Body of pancreas (tissue), 4 donors: Measurements from ENCODE around the gene PRPF39. TPM values are rescaled to one million over a fixed set of nuclear protein-coding genes. Genes with fewer than 3 reads are reported as not detected.

ENCODE experiments used
- ATAC-seq: fragments of 150-250 bp; one replicate; pipeline ENCODE4 v1.9.1; 2016
- DNase-seq, 4 donors: peaks; one replicate each; pipeline ENCODE4 v3.0.0-alpha.2; 2019
- H3K27ac ChIP-seq, 4 donors: fragments of 200-600 bp; sonication (generic); 1 replicate in 3 of 4; 2 replicates in 1 of 4; pipeline versions ENCODE4 v1.5.1 to v1.6.1; 2016 to 2019; ENCODE audit warnings: mild to moderate bottlenecking in 1 of 4, mixed read lengths in 1 of 4, moderate library complexity in 1 of 4
- H3K27me3 ChIP-seq, 2 donors: fragments of 200-600 bp; sonication (generic); one replicate each; pipeline ENCODE4 v1.6.0; 2016; ENCODE audit warnings: mild to moderate bottlenecking in 1 of 2
- H3K36me3 ChIP-seq, 2 donors: fragments of 200-600 bp; sonication (generic); replicated peaks in 1 of 2; 2 replicates each; pipeline ENCODE4 v1.5.1; 2016; ENCODE audit warnings: low read depth in 2 of 2; ENCODE audit not compliant: insufficient read depth in 1 of 2
- H3K4me1 ChIP-seq: fragments of 200-600 bp; sonication (generic); one replicate; pipeline ENCODE4 v1.6.0; 2016
- H3K4me3 ChIP-seq, 2 donors: fragments of 200-600 bp; sonication (generic); 1 replicate in 1 of 2; 2 replicates in 1 of 2; pipeline ENCODE4 v1.5.1; 2016 to 2019
- H3K9me3 ChIP-seq, 3 donors: fragments of 200-600 bp; sonication (generic); 1 replicate in 2 of 3; 2 replicates in 1 of 3; pipeline ENCODE4 v1.5.1; 2016
- POLR2A ChIP-seq, 3 donors: fragments of 450-650 bp; IDR thresholded peaks; one replicate each; pipeline ENCODE4 v1.6.1; 2016; ENCODE audit warnings: antibody characterized with exemption in 3 of 3, mild to moderate bottlenecking in 2 of 3
- WGBS, 2 donors: methylation state at CpG; one replicate each; pipeline ENCODE4 v1.1.5; 2017; 5-methylcytosine and 5-hydroxymethylcytosine counted together
- intact Hi-C: fragments of 100-400 bp; cut with DNase I; formaldehyde crosslinking; loops from one replicate; pipeline ENCODE4 v1.15.1; 2023
- small RNA-seq: library from RNA; depleted of rRNA; stranded (forward); fragments of <200 nt; gene quantifications from one replicate; pipeline ENCODE3, GENCODE V24; 2016
- total RNA-seq, 2 donors: library from RNA; depleted of rRNA; stranded (reverse); fragments of >200 nt; gene quantifications; one replicate each; pipeline ENCODE4 v1.1.0, GENCODE V29; 2016
- TF ChIP-seq, protein P1 (sequence below), 7 experiments: fragments of 450-650 bp in 4 of 7; fragments of 200-600 bp in 3 of 7; sonication (generic) in 3 of 7; IDR thresholded peaks; one replicate each; pipeline ENCODE4 v1.5.1; 2016 to 2019; ENCODE audit warnings: antibody characterized with exemption in 7 of 7

PRPF39 gene
- total RNA-seq, 2 donors from 2014 or later = 21.4 to 28.8 TPM

DNA sequence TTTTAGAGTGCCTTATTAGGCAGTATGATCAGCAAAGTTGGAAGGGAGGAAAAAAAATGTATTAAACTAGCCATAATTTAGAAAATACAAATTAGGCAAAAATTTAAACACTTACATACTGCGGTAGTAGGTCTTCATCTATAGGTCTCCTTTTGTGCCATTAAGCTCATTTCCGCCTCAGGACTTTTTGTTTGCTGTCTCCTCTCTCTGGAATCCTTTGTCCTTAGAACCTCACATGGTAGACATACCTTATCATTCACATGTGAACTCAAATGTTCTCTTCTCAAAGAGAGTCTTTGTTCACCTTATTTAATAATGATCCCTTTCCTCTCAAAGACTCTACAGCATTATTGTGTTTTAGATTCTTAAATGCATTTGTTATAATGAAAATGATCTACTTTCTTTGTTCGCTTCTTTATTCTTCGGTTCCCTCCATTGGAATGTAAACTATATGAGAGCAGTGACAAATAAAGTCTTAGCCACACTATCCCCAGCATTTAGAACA, 66.5 kb downstream of the PRPF39 start:
- no peaks in the 10 kb centered on the region for H3K4me1 ChIP-seq
- H3K27me3 ChIP-seq = no peaks in the 10 kb centered on the region
- DNase-seq (no peak), ATAC-seq (no peak)
- intact Hi-C loops = no loop called here
- H3K4me3 ChIP-seq = no peak overlapping the region
- TF ChIP-seq POLR2A (IDR thresholded peaks at IDR 0.05) = no peak
- TF ChIP-seq, protein P1, sequence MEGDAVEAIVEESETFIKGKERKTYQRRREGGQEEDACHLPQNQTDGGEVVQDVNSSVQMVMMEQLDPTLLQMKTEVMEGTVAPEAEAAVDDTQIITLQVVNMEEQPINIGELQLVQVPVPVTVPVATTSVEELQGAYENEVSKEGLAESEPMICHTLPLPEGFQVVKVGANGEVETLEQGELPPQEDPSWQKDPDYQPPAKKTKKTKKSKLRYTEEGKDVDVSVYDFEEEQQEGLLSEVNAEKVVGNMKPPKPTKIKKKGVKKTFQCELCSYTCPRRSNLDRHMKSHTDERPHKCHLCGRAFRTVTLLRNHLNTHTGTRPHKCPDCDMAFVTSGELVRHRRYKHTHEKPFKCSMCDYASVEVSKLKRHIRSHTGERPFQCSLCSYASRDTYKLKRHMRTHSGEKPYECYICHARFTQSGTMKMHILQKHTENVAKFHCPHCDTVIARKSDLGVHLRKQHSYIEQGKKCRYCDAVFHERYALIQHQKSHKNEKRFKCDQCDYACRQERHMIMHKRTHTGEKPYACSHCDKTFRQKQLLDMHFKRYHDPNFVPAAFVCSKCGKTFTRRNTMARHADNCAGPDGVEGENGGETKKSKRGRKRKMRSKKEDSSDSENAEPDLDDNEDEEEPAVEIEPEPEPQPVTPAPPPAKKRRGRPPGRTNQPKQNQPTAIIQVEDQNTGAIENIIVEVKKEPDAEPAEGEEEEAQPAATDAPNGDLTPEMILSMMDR (IDR thresholded peaks at IDR 0.05) = no peak
- 89 to 91% methylated on average over 4 of the region's 4 CpGs for WGBS, 2 donors
- H3K27ac ChIP-seq = no peak overlapping the region
- no peaks in the 10 kb centered on the region for H3K9me3 ChIP-seq
- no peaks in the 10 kb centered on the region for H3K36me3 ChIP-seq

DNA sequence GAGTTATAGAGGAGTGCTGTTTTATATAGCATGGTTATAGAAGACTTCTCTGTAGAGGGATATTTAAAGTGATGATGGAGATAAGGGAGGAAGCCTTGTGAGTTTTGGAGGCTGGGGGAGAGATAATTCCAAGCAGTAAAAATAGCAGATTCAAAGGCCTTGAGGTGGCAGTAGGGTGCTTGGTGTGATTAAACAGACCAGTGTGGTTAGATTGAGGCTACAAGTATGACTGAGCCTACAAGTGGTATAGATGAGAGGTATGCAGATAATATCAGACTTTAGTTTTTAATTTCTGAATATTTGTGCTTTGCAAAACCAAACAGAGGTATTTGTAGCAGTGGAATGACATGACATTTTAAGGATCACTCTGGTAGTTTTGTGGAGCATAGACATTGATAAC, 72.2 kb downstream of the PRPF39 start:
- Histone ChIP-seq H3K4me3 (no peak overlapping the region), H3K4me1 (no peaks in the 10 kb centered on the region), H3K27me3 (no peaks in the 10 kb centered on the region), H3K36me3 (no peaks in the 10 kb centered on the region), H3K9me3 (no peaks in the 10 kb centered on the region), H3K27ac (no peak overlapping the region)
- no peak for ATAC-seq
- intact Hi-C loops = no loop called here
- TF ChIP-seq, protein P1 (IDR thresholded peaks at IDR 0.05) = no peak
- TF ChIP-seq POLR2A (IDR thresholded peaks at IDR 0.05) = no peak
- DNase-seq = no peak

Small RNA genes lying within 50 kb of the gene (small RNA-seq; reads per million reads assigned to genes)
- not detected for gene RF00151
- gene SNORD127 = 6,442 reads per million, percentile 99 among the genes with 10 or more reads in this experiment

Other genes starting within 250 kb of the PRPF39 start
- 1 to 10 TPM; 5.9 to 8.0 TPM for gene KLHL28, start 122.2 kb upstream of the PRPF39 start, total RNA-seq
- gene TOGARAM1, start 121.9 kb upstream of the PRPF39 start, total RNA-seq = 10 to 100 TPM; 23.6 to 38.6 TPM
- gene FKBP3, start 50.4 kb downstream of the PRPF39 start, total RNA-seq = 10 to 100 TPM; 22.1 to 23.1 TPM
- gene FANCM, start 51.8 kb downstream of the PRPF39 start, total RNA-seq = 1 to 10 TPM; 3.4 to 4.3 TPM
- gene MIS18BP1, start 169.1 kb downstream of the PRPF39 start, total RNA-seq = 10 to 100 TPM in 1 of 2 donors, 1 to 10 TPM in 1; 8.0 to 18.8 TPM